Panc1 (cell line): ENCODE results near the gene MBD1. TPM values are rescaled to one million over a fixed set of nuclear protein-coding genes. Genes with fewer than 3 reads are reported as not detected.
"Not testable (repeated sequence)": the region's sequence is repeated elsewhere in the genome, so short reads cannot be mapped to it uniquely, and the experiment has no call there.

ENCODE experiments used
- ATAC-seq: fragments of 200-7000 bp; cut with Tn5 transposase; 2 replicates; pipeline ENCODE4 v1.9.1; 2020; ENCODE audit warnings: mild to moderate bottlenecking, moderate library complexity
- BruUV-seq: library from RNA; stranded (reverse); fragments of 400-500 nt; replicated peaks from 2 replicates; lab custom pipeline; 2021; lab: Mats Ljungman, UMichigan
- CTCF ChIA-PET: fragments of 300-600 bp; sonication (Branson Sonifier 250); formaldehyde crosslinking; loops from one replicate; lab custom pipeline; 2022; ENCODE audit warnings: antibody characterized with exemption; lab: Charles Lee
- POLR2A ChIA-PET: fragments of 300-600 bp; sonication (Branson Sonifier 250); formaldehyde crosslinking; loops from one replicate; lab custom pipeline; 2022; ENCODE audit warnings: antibody characterized with exemption; lab: Charles Lee
- DNase-seq: peaks from one replicate; pipeline ENCODE4 v3.0.0-alpha.2; 2010; ENCODE audit warnings: low read depth, low spot score
- H3K27ac ChIP-seq: 2 replicates; pipeline ENCODE4 v1.5.1; 2011; ENCODE audit warnings: mild to moderate bottlenecking, low read length, inconsistent platforms
- H3K27me3 ChIP-seq: fragments of 200-500 bp; sonication (Bioruptor generic); 2 replicates; pipeline ENCODE4 v1.6.0; 2014; ENCODE audit warnings: low read length, inconsistent platforms; ENCODE audit not compliant: control insufficient read depth, insufficient read depth
- H3K36me3 ChIP-seq: fragments of 200-500 bp; sonication (Bioruptor generic); 2 replicates; pipeline ENCODE4 v1.5.1; 2014; ENCODE audit warnings: inconsistent platforms, mild to moderate bottlenecking, low read length, moderate library complexity; ENCODE audit not compliant: control insufficient read depth, insufficient read depth
- H3K4me1 ChIP-seq: 2 replicates; pipeline ENCODE4 v1.5.1; 2011; ENCODE audit warnings: inconsistent platforms, mild to moderate bottlenecking, low read length, moderate library complexity; ENCODE audit not compliant: control insufficient read depth, insufficient read depth
- H3K4me3 ChIP-seq, 2 experiments: 2 replicates each; pipeline ENCODE4 v1.5.1; 2011 to 2012; ENCODE audit warnings: low read depth in 2 of 2, low read length in 2 of 2, mild to moderate bottlenecking in 2 of 2, inconsistent platforms in 1 of 2, moderate library complexity in 1 of 2
- H3K9me3 ChIP-seq: fragments of 200-500 bp; sonication (Bioruptor generic); 2 replicates; pipeline ENCODE4 v1.5.1; 2014; ENCODE audit warnings: low read depth, mild to moderate bottlenecking, inconsistent platforms, low read length, moderate library complexity; ENCODE audit not compliant: control insufficient read depth, insufficient read depth
- POLR2AphosphoS5 ChIP-seq: IDR thresholded peaks from 2 replicates; pipeline ENCODE4 v1.6.1; 2012; ENCODE audit warnings: mild to moderate bottlenecking, low read depth, low read length, moderate library complexity
- REST ChIP-seq, 2 experiments: IDR thresholded peaks; 2 replicates each; pipeline ENCODE4 v1.6.1; 2011 to 2012; ENCODE audit warnings: low read depth in 2 of 2, control low read depth in 1 of 2, low read length in 1 of 2, mild to moderate bottlenecking in 1 of 2, moderate library complexity in 1 of 2; ENCODE audit not compliant: insufficient read depth in 1 of 2
- SIN3A ChIP-seq: IDR thresholded peaks from 2 replicates; pipeline ENCODE4 v1.6.1; 2012; ENCODE audit warnings: low read depth, mild to moderate bottlenecking, low read length, moderate library complexity, borderline replicate concordance; ENCODE audit not compliant: insufficient read depth
- TCF7L2 ChIP-seq: IDR thresholded peaks from 2 replicates; pipeline ENCODE4 v1.6.1; 2011; ENCODE audit warnings: mild to moderate bottlenecking, low read depth, low read length, inconsistent platforms
- in situ Hi-C: cut with HindIII; loops from 2 replicates; pipeline ENCODE4 v1.10.0; 2016; ENCODE audit warnings: low sequenced_read_pairs, low pct_unique_long_range_greater_than_20kb
- intact Hi-C: fragments of 100-400 bp; cut with micrococcal nuclease; formaldehyde crosslinking; loops from one replicate; pipeline ENCODE4 v1.10.0; 2022; ENCODE audit not compliant: unreplicated experiment
- total RNA-seq: library from RNA; stranded (reverse); gene quantifications from one replicate; pipeline ENCODE4 v1.2.1, GENCODE V29; 2021; ENCODE audit not compliant: unreplicated experiment
- TF ChIP-seq, protein P1 (sequence below): fragments of 450-650 bp; IDR thresholded peaks from 2 replicates; pipeline ENCODE4 v1.5.1; 2017; ENCODE audit warnings: mild to moderate bottlenecking

MBD1 gene
- total RNA-seq, 1 experiment from 2014 or later = 47.3 TPM

- no peak for TF ChIP-seq REST (IDR thresholded peaks at IDR 0.05; ENCODE audit: insufficient read depth in 1 of 2, low read depth in 2 of 2, low read length in 1 of 2)
- TF ChIP-seq, protein P1, sequence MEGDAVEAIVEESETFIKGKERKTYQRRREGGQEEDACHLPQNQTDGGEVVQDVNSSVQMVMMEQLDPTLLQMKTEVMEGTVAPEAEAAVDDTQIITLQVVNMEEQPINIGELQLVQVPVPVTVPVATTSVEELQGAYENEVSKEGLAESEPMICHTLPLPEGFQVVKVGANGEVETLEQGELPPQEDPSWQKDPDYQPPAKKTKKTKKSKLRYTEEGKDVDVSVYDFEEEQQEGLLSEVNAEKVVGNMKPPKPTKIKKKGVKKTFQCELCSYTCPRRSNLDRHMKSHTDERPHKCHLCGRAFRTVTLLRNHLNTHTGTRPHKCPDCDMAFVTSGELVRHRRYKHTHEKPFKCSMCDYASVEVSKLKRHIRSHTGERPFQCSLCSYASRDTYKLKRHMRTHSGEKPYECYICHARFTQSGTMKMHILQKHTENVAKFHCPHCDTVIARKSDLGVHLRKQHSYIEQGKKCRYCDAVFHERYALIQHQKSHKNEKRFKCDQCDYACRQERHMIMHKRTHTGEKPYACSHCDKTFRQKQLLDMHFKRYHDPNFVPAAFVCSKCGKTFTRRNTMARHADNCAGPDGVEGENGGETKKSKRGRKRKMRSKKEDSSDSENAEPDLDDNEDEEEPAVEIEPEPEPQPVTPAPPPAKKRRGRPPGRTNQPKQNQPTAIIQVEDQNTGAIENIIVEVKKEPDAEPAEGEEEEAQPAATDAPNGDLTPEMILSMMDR = no peak
- no peak for TF ChIP-seq SIN3A
- TF ChIP-seq TCF7L2 = no peak
- TF ChIP-seq POLR2AphosphoS5 = no peak
- BruUV-seq = no TSS peak
- Histone ChIP-seq H3K36me3 (no peaks in the 10 kb centered on the region), H3K27me3 (no peaks in the 10 kb centered on the region), H3K9me3 (no peaks in the 10 kb centered on the region), H3K4me3 (no peak overlapping the region), H3K27ac (no peak overlapping the region), H3K4me1 (no peaks in the 10 kb centered on the region)
- in situ Hi-C loops = no loop called here
- ATAC-seq (no peak), DNase-seq (no peak)
- intact Hi-C loops = no loop called here
- ChIA-PET POLR2A (no interaction called here), CTCF (no interaction called here)
Observed at GRCh38 chr18:50247561-50247960, 33.8 kb downstream of the MBD1 start.

DNA sequence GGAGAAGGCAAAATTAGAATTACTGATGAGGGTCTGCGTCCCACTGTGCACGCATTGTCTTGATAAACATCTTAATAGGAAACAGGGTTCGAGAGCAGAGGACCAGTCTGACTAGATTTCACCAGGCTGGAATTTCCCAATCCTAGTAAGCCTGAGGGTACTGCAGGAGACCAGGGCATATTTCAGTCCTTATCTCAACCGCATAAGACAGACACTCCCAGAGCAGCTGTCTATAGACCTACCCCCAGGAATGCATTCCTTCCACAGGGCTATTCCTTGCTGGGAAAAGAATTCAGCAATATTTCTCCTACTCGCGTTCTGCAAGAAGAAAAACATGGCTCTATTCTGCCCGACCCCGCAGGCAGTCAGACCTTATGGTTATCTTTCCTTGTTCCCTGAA is 39.6 kb downstream of the MBD1 start:
- H3K9me3 ChIP-seq, POLR2A ChIA-PET, ATAC-seq, BruUV-seq, DNase-seq, H3K27ac ChIP-seq, H3K36me3 ChIP-seq, CTCF ChIA-PET, H3K4me3 ChIP-seq, H3K27me3 ChIP-seq, in situ Hi-C loops, H3K4me1 ChIP-seq, intact Hi-C loops: not testable (repeated sequence)

- DNase-seq (no peak), ATAC-seq (no peak)
- in situ Hi-C loops = no loop called here
- no peaks in the 10 kb centered on the region for H3K9me3 ChIP-seq
- intact Hi-C loops = no loop called here
- H3K4me3 ChIP-seq = no peak overlapping the region
- TF ChIP-seq POLR2AphosphoS5 = no peak
- TF ChIP-seq REST (IDR thresholded peaks at IDR 0.05; ENCODE audit: insufficient read depth in 1 of 2, low read depth in 2 of 2, low read length in 1 of 2) = no peak
- no peak for TF ChIP-seq SIN3A
- TF ChIP-seq TCF7L2 = no peak
- TF ChIP-seq, protein P1 = no peak
- ChIA-PET POLR2A (no interaction called here), CTCF (interaction anchor here (0.7 kb wide), 1 partner anchor 37 kb away, joined by 3 read pairs; no protein-coding TSS in a partner anchor)
- no peaks in the 10 kb centered on the region for H3K36me3 ChIP-seq
- no peaks in the 10 kb centered on the region for H3K27me3 ChIP-seq
- BruUV-seq = no TSS peak
- no peak overlapping the region for H3K27ac ChIP-seq
- H3K4me1 ChIP-seq = no peaks in the 10 kb centered on the region
Observed at GRCh38 chr18:50240080-50240563, 41.2 kb downstream of the MBD1 start.
